Forelimb muscle (tissue), 1 donor: ENCODE measurements around the gene RAC3. TPM values are rescaled to one million over a fixed set of nuclear protein-coding genes. Genes with fewer than 3 reads are reported as not detected.

Experiments
- DNase-seq: peaks from one replicate; pipeline ENCODE4 v3.0.0-alpha.2; 2013; ENCODE audit warnings: low read depth
- polyA plus RNA-seq: library from polyadenylated mRNA; unstranded; fragments of 120-200 nt; gene quantifications from one replicate; pipeline ENCODE4 v1.2.1, GENCODE V29; 2013; ENCODE audit not compliant: insufficient read length

The RAC3 gene
- polyA plus RNA-seq, 1 donor, result 6.0 TPM

GRCh38 chr17:82076018-82076784 lies 44.7 kb downstream of the RAC3 start:
- DNase-seq, result no peak

GRCh38 chr17:82076785-82077591 lies 45.5 kb downstream of the RAC3 start:
- DNase-seq, result no peak

GRCh38 chr17:82077617-82078358 lies 46.3 kb downstream of the RAC3 start:
- no peak for DNase-seq

- DNase-seq, result no peak
Observed at GRCh38 chr17:82078433-82078832, 47.0 kb downstream of the RAC3 start.

GRCh38 chr17:82079001-82079677 lies 47.7 kb downstream of the RAC3 start:
- no peak for DNase-seq

- DNase-seq, result no peak
Observed at GRCh38 chr17:82080048-82080788, 48.7 kb downstream of the RAC3 start.

GRCh38 chr17:82080789-82081464 lies 49.4 kb downstream of the RAC3 start:
- DNase-seq, result no peak

- no peak for DNase-seq
Observed at GRCh38 chr17:82081546-82081945, 50.1 kb downstream of the RAC3 start.

GRCh38 chr17:82081966-82082365 lies 50.5 kb downstream of the RAC3 start:
- no peak for DNase-seq

GRCh38 chr17:82082456-82082855 lies 51.0 kb downstream of the RAC3 start:
- DNase-seq, result no peak

GRCh38 chr17:82083009-82083408 lies 51.5 kb downstream of the RAC3 start:
- DNase-seq, result no peak

Other genes with a start within 250 kb of the RAC3 start
- not detected for gene GCGR, start 227.5 kb upstream of the RAC3 start, polyA plus RNA-seq
- gene MCRIP1, start 198.4 kb upstream of the RAC3 start, polyA plus RNA-seq, result 119 TPM
- gene PPP1R27, start 196.6 kb upstream of the RAC3 start, polyA plus RNA-seq, result 90.6 TPM
- 412 TPM for gene P4HB, start 171.1 kb upstream of the RAC3 start, polyA plus RNA-seq
- gene ARHGDIA, start 160.3 kb upstream of the RAC3 start, polyA plus RNA-seq, result 160 TPM
- 53.9 TPM for gene ALYREF, start 140.1 kb upstream of the RAC3 start, polyA plus RNA-seq
- gene ANAPC11, start 140.0 kb upstream of the RAC3 start, polyA plus RNA-seq, result 105 TPM
- gene NPB, start 129.4 kb upstream of the RAC3 start, polyA plus RNA-seq, result 0.42 TPM
- 9.6 TPM for gene PCYT2, start 120.3 kb upstream of the RAC3 start, polyA plus RNA-seq
- gene SIRT7, start 113.5 kb upstream of the RAC3 start, polyA plus RNA-seq, result 7.7 TPM
- gene MAFG, start 103.9 kb upstream of the RAC3 start, polyA plus RNA-seq, result 16.3 TPM
- gene PYCR1, start 94.4 kb upstream of the RAC3 start, polyA plus RNA-seq, result 59.5 TPM
- 43.6 TPM for gene MYADML2, start 84.4 kb upstream of the RAC3 start, polyA plus RNA-seq
- gene NOTUM, start 70.5 kb upstream of the RAC3 start, polyA plus RNA-seq, result 4.9 TPM
- 22.2 TPM for gene ASPSCR1, start 54.0 kb upstream of the RAC3 start, polyA plus RNA-seq
- 28.6 TPM for gene CENPX, start 8.8 kb upstream of the RAC3 start, polyA plus RNA-seq
- 8.4 TPM for gene LRRC45, start 8.4 kb upstream of the RAC3 start, polyA plus RNA-seq
- 32.8 TPM for gene DCXR, start 6.0 kb downstream of the RAC3 start, polyA plus RNA-seq
- 31.0 TPM for gene RFNG, start 20.1 kb downstream of the RAC3 start, polyA plus RNA-seq
- gene GPS1, start 20.2 kb downstream of the RAC3 start, polyA plus RNA-seq, result 69.4 TPM
- gene DUS1L, start 34.1 kb downstream of the RAC3 start, polyA plus RNA-seq, result 60.1 TPM
- gene FASN, start 66.6 kb downstream of the RAC3 start, polyA plus RNA-seq, result 24.6 TPM
- gene CCDC57, start 181.2 kb downstream of the RAC3 start, polyA plus RNA-seq, result 31.7 TPM
- gene SLC16A3, start 197.4 kb downstream of the RAC3 start, polyA plus RNA-seq, result 29.7 TPM
- gene CSNK1D, start 242.0 kb downstream of the RAC3 start, polyA plus RNA-seq, result 63.5 TPM